Mesenchymal stem cell (in vitro differentiated cells and primary cell): Measurements from ENCODE around the gene GRIK2.

Experiments used
- DNase-seq: peaks from one replicate; pipeline ENCODE4 v3.0.0-alpha.2; 2013
- H2AFZ ChIP-seq: one replicate; pipeline ENCODE4 v1.6.1; 2013; ENCODE audit warnings: low read depth, mild to moderate bottlenecking, control low read depth, inconsistent platforms, low read length, moderate library complexity
- H2AK5ac ChIP-seq: 2 replicates; pipeline ENCODE4 v1.6.1; 2013; ENCODE audit warnings: low read length, moderate library complexity, mild to moderate bottlenecking, inconsistent platforms; ENCODE audit not compliant: severe bottlenecking
- H2BK120ac ChIP-seq: one replicate; pipeline ENCODE4 v1.6.1; 2013; ENCODE audit warnings: low read depth, mild to moderate bottlenecking, inconsistent platforms, low read length, moderate library complexity
- H2BK12ac ChIP-seq, 2 experiments: one replicate each; pipeline ENCODE4 v1.6.1; 2013; ENCODE audit warnings: inconsistent platforms in 2 of 2, low read length in 2 of 2, mild to moderate bottlenecking in 2 of 2, moderate library complexity in 2 of 2, control low read depth in 1 of 2
- H2BK15ac ChIP-seq: one replicate; pipeline ENCODE4 v1.6.1; 2013; ENCODE audit warnings: mild to moderate bottlenecking, low read depth, inconsistent platforms; ENCODE audit not compliant: poor library complexity, severe bottlenecking
- H2BK5ac ChIP-seq: 2 replicates; pipeline ENCODE4 v1.6.1; 2013; ENCODE audit warnings: low read depth, mild to moderate bottlenecking, low read length, control low read depth, inconsistent platforms; ENCODE audit not compliant: poor library complexity, severe bottlenecking
- H3K14ac ChIP-seq, 2 experiments: one replicate each; pipeline ENCODE4 v1.6.1; 2013; ENCODE audit warnings: inconsistent platforms in 2 of 2, low read length in 2 of 2, control low read depth in 1 of 2, mild to moderate bottlenecking in 1 of 2, moderate library complexity in 1 of 2
- H3K18ac ChIP-seq, 2 experiments: one replicate each; pipeline ENCODE4 v1.6.1; 2013; ENCODE audit warnings: inconsistent platforms in 2 of 2, low read length in 2 of 2, control low read depth in 1 of 2, low read depth in 1 of 2, mild to moderate bottlenecking in 1 of 2
- H3K23ac ChIP-seq, 2 experiments: one replicate each; pipeline ENCODE4 v1.6.1; 2013; ENCODE audit warnings: inconsistent platforms in 2 of 2, low read length in 2 of 2, mild to moderate bottlenecking in 2 of 2, moderate library complexity in 2 of 2, control low read depth in 1 of 2
- H3K27ac ChIP-seq: 2 replicates; pipeline ENCODE4 v1.5.1; 2013; ENCODE audit warnings: mild to moderate bottlenecking, moderate library complexity, low read length, control low read depth, inconsistent platforms; ENCODE audit not compliant: poor library complexity, severe bottlenecking
- H3K27me3 ChIP-seq, 2 experiments: 2 replicates each; pipeline versions ENCODE4 v1.6.1 to v1.7.0; 2013; ENCODE audit warnings: low read length in 2 of 2, mild to moderate bottlenecking in 2 of 2, moderate library complexity in 2 of 2, control low read depth in 1 of 2, inconsistent platforms in 1 of 2; ENCODE audit not compliant: control insufficient read depth in 1 of 2, insufficient read depth in 1 of 2
- H3K36me3 ChIP-seq, 2 experiments: 2 replicates each; pipeline versions ENCODE4 v1.6.1 to v1.7.0; 2013; ENCODE audit warnings: low read length in 2 of 2, control low read depth in 1 of 2, inconsistent platforms in 1 of 2, low read depth in 1 of 2, mild to moderate bottlenecking in 1 of 2; ENCODE audit not compliant: insufficient read depth in 2 of 2, control insufficient read depth in 1 of 2
- H3K4ac ChIP-seq, 2 experiments: one replicate each; pipeline ENCODE4 v1.6.1; 2013; ENCODE audit warnings: inconsistent platforms in 2 of 2, low read length in 2 of 2, mild to moderate bottlenecking in 2 of 2, moderate library complexity in 2 of 2, control low read depth in 1 of 2, low read depth in 1 of 2
- H3K4me1 ChIP-seq: 2 replicates; pipeline ENCODE4 v1.6.1; 2013; ENCODE audit warnings: low read depth, low read length, control low read depth; ENCODE audit not compliant: control insufficient read depth, insufficient read depth
- H3K4me2 ChIP-seq: 2 replicates; pipeline ENCODE4 v1.6.1; 2013; ENCODE audit warnings: low read length, mild to moderate bottlenecking, inconsistent platforms; ENCODE audit not compliant: poor library complexity, severe bottlenecking
- H3K4me3 ChIP-seq, 2 experiments: 2 replicates each; pipeline versions ENCODE4 v1.5.1 to v1.7.0; 2013; ENCODE audit warnings: low read length in 2 of 2, mild to moderate bottlenecking in 2 of 2, control low read depth in 1 of 2, low read depth in 1 of 2; ENCODE audit not compliant: insufficient read depth in 1 of 2
- H3K79me1 ChIP-seq: replicated peaks from 2 replicates; pipeline ENCODE4 v1.6.1; 2013; ENCODE audit warnings: mild to moderate bottlenecking, control low read depth, low read length, inconsistent platforms; ENCODE audit not compliant: poor library complexity, severe bottlenecking
- H3K9ac ChIP-seq: 2 replicates; pipeline ENCODE4 v1.7.0; 2013; ENCODE audit warnings: mild to moderate bottlenecking, low read length, moderate library complexity
- H3K9me3 ChIP-seq: 2 replicates; pipeline ENCODE4 v1.7.0; 2013; ENCODE audit warnings: mild to moderate bottlenecking, low read length; ENCODE audit not compliant: control insufficient read depth
- H4K8ac ChIP-seq: one replicate; pipeline ENCODE4 v1.6.1; 2013; ENCODE audit warnings: inconsistent platforms, mild to moderate bottlenecking, low read length, moderate library complexity
- H4K91ac ChIP-seq: one replicate; pipeline ENCODE4 v1.6.1; 2013; ENCODE audit warnings: mild to moderate bottlenecking, low read length, inconsistent platforms
- WGBS: methylation state at CpG from one replicate; pipeline ENCODE4 v1.1.7; 2013; ENCODE audit warnings: mixed read lengths; 5-methylcytosine and 5-hydroxymethylcytosine counted together

The GRIK2 gene

GRCh38 chr6:101818051-101818450 is 424.5 kb downstream of the GRIK2 start:
- Histone ChIP-seq H3K4me2 (no peak overlapping the region), H4K8ac (no peak overlapping the region), H3K9ac (no peak overlapping the region), H3K18ac (no peak overlapping the region), H2BK15ac (no peak overlapping the region), H3K4me3 (no peak overlapping the region), H2AFZ (no peak overlapping the region), H3K23ac (no peak overlapping the region), H2BK5ac (no peak overlapping the region), H4K91ac (no peak overlapping the region), H2BK12ac (no peak overlapping the region), H3K4me1 (no peaks in the 10 kb centered on the region), H2AK5ac (no peak overlapping the region), H3K14ac (no peak overlapping the region), H3K27ac (no peak overlapping the region), H2BK120ac (no peak overlapping the region), H3K79me1 (no peaks in the 10 kb centered on the region), H3K27me3 (no peaks in the 10 kb centered on the region), H3K9me3 (no peaks in the 10 kb centered on the region), H3K4ac (no peak overlapping the region), H3K36me3 (no peaks in the 10 kb centered on the region)
- no peak for DNase-seq
- 71% methylated on average over 4 of the region's 6 CpGs for WGBS

- H3K4me1 ChIP-seq: no peaks in the 10 kb centered on the region
- H3K4me2 ChIP-seq: no peak overlapping the region
- H2AFZ ChIP-seq: no peak overlapping the region
- H2BK120ac ChIP-seq: no peak overlapping the region
- H3K27ac ChIP-seq: no peak overlapping the region
- no peak overlapping the region for H3K4ac ChIP-seq
- no peak for DNase-seq
- no peak overlapping the region for H2BK12ac ChIP-seq
- no peak overlapping the region for H2BK15ac ChIP-seq
- H3K27me3 ChIP-seq: no peaks in the 10 kb centered on the region
- no peak overlapping the region for H3K9ac ChIP-seq
- no peak overlapping the region for H4K91ac ChIP-seq
- no peak overlapping the region for H3K14ac ChIP-seq
- H3K79me1 ChIP-seq: no peaks in the 10 kb centered on the region
- no peak overlapping the region for H4K8ac ChIP-seq
- H3K36me3 ChIP-seq: no peaks in the 10 kb centered on the region
- H2AK5ac ChIP-seq: no peak overlapping the region
- H3K9me3 ChIP-seq: peaks cover 30% of the 10 kb centered on the region
- H3K18ac ChIP-seq: no peak overlapping the region
- no peak overlapping the region for H3K23ac ChIP-seq
- H2BK5ac ChIP-seq: no peak overlapping the region
- H3K4me3 ChIP-seq: no peak overlapping the region
- 66% methylated on average over 4 of the region's 5 CpGs for WGBS
These were observed 431.2 kb downstream of the GRIK2 start for GRCh38 chr6:101824551-101825345.

GRCh38 chr6:101826269-101826668 is 432.8 kb downstream of the GRIK2 start:
- DNase-seq: no peak
- Histone ChIP-seq H3K9ac (no peak overlapping the region), H2BK15ac (no peak overlapping the region), H3K14ac (no peak overlapping the region), H3K18ac (no peak overlapping the region), H3K4me1 (no peaks in the 10 kb centered on the region), H3K4ac (no peak overlapping the region), H3K9me3 (peaks cover 34% of the 10 kb centered on the region), H2BK12ac (no peak overlapping the region), H3K27me3 (no peaks in the 10 kb centered on the region), H3K79me1 (no peaks in the 10 kb centered on the region), H3K23ac (no peak overlapping the region), H2BK5ac (no peak overlapping the region), H4K91ac (no peak overlapping the region), H3K4me2 (no peak overlapping the region), H3K27ac (no peak overlapping the region), H3K4me3 (no peak overlapping the region), H2BK120ac (no peak overlapping the region), H2AFZ (no peak overlapping the region), H2AK5ac (no peak overlapping the region), H4K8ac (no peak overlapping the region), H3K36me3 (no peaks in the 10 kb centered on the region)
- WGBS: 95% methylated on average over 2 of the region's 2 CpGs

GRCh38 chr6:101826678-101827077 is 433.2 kb downstream of the GRIK2 start:
- H3K23ac ChIP-seq: no peak overlapping the region
- H2BK120ac ChIP-seq: no peak overlapping the region
- no peak overlapping the region for H2BK5ac ChIP-seq
- H3K27me3 ChIP-seq: no peaks in the 10 kb centered on the region
- H2AFZ ChIP-seq: no peak overlapping the region
- no peaks in the 10 kb centered on the region for H3K4me1 ChIP-seq
- 71% methylated on average over 2 of the region's 3 CpGs for WGBS
- no peak overlapping the region for H2AK5ac ChIP-seq
- no peak overlapping the region for H2BK12ac ChIP-seq
- no peak overlapping the region for H3K18ac ChIP-seq
- H4K91ac ChIP-seq: no peak overlapping the region
- no peak overlapping the region for H3K27ac ChIP-seq
- no peak overlapping the region for H2BK15ac ChIP-seq
- no peak overlapping the region for H3K9ac ChIP-seq
- peaks cover 34% of the 10 kb centered on the region for H3K9me3 ChIP-seq
- no peak for DNase-seq
- H4K8ac ChIP-seq: no peak overlapping the region
- no peak overlapping the region for H3K4me3 ChIP-seq
- H3K4ac ChIP-seq: no peak overlapping the region
- no peak overlapping the region for H3K14ac ChIP-seq
- no peak overlapping the region for H3K4me2 ChIP-seq
- no peaks in the 10 kb centered on the region for H3K79me1 ChIP-seq
- H3K36me3 ChIP-seq: no peaks in the 10 kb centered on the region
